DND-41 (cell line): ENCODE data around the gene TBX4.

ENCODE experiments used
- EZH2 ChIP-seq: IDR thresholded peaks from 3 replicates; pipeline ENCODE4 v1.6.1; 2012; ENCODE audit warnings: borderline replicate concordance, low read depth, mild to moderate bottlenecking, moderate library complexity, low read length, inconsistent platforms; ENCODE audit not compliant: severe bottlenecking
- TF ChIP-seq, protein P1 (sequence below): IDR thresholded peaks from 2 replicates; pipeline ENCODE4 v1.5.1; 2012; ENCODE audit warnings: borderline replicate concordance, low read length, moderate library complexity, mild to moderate bottlenecking; ENCODE audit not compliant: poor library complexity, severe bottlenecking; ENCODE audit errors: extremely low read depth

DNA sequence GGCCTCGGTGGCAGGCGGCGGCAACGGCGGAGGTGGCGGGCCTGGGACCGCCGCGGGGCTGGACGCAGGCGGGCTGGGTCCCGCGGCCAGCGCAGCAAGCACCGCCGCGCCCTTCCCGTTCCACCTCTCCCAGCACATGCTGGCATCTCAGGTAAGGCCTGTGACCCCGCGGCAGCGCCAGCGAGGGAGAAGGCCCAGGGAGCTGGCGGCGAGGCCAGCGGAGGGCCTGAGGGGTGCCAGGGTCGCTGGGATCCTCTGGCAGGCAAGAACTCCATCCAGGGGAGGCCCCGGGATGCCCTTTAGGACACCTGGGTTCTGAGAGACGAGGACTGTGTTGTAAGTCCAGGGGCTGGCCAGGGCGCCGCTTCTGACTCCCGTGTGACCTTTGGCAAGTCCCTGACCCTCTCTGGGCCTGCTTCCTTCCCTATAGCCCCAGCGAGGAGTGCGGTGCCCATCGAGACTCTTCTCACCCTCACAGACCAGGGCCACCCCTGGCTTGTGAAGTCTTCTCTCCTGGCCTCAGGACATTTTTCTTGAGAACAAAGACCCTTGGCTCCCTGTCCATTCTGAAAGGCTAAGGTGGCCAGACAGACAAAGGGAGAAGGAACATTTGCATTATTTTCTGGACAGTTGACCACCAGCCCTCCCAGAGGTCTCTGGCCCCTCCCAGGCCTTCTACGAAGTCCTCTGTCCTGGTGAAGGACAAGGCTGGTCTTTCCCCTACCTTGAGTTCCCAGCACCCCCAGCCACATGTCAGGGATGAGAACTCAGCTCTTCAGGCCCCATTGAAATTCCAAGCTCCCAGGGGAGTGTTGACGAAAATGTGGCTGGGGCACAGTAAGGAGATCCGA is 46.3 kb upstream of the TBX4 start:
- no peak for TF ChIP-seq EZH2
- TF ChIP-seq, protein P1, sequence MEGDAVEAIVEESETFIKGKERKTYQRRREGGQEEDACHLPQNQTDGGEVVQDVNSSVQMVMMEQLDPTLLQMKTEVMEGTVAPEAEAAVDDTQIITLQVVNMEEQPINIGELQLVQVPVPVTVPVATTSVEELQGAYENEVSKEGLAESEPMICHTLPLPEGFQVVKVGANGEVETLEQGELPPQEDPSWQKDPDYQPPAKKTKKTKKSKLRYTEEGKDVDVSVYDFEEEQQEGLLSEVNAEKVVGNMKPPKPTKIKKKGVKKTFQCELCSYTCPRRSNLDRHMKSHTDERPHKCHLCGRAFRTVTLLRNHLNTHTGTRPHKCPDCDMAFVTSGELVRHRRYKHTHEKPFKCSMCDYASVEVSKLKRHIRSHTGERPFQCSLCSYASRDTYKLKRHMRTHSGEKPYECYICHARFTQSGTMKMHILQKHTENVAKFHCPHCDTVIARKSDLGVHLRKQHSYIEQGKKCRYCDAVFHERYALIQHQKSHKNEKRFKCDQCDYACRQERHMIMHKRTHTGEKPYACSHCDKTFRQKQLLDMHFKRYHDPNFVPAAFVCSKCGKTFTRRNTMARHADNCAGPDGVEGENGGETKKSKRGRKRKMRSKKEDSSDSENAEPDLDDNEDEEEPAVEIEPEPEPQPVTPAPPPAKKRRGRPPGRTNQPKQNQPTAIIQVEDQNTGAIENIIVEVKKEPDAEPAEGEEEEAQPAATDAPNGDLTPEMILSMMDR = no peak
